ENCODE measurements around the gene PRDM5.
"Not testable (repeated sequence)": the region's sequence is repeated elsewhere in the genome, so short reads cannot be mapped to it uniquely, and the experiment has no call there.

PRDM5 gene

GRCh38 chr4:120691536-120691935 is 231.0 kb downstream of the PRDM5 start:
- DNase-seq: no peak

DNA sequence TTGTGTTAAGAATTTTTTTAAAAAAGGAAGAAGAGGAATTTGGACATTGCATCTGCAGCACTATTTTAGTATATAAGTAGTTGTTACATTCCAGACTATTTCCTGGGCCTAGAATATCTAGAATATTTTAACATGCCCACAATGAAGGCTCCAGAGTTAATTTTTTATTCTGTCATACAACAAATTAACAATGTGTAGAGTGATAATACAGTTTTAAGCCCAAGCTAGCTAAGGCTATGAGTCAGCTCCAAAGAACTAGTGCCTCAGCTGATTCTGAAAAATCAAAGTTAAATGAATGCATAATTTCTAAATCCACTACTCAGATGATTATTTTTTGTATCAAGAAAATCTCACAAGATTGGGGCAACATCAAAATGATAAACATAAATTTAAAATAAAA is 231.4 kb downstream of the PRDM5 start:
- DNase-seq: no peak

DNA sequence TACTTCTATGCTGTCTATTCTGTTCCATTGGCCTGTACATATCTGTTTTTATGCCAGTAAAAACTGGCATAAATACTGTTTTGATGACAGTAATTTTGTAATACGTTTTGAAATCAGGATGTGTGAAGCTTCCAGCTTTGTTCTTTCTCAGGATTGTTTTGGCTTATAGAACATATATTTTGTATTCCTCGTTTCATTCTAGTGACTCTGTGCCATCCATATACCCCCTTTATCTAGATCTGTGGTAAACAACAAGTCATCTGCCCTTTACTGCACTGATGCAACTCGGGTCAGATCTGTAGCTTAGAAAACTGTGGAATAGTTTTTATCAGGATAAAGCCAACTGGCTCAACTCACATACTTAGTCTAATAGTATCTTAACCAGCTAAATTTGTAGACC is 233.7 kb downstream of the PRDM5 start:
- DNase-seq: no peak

DNA sequence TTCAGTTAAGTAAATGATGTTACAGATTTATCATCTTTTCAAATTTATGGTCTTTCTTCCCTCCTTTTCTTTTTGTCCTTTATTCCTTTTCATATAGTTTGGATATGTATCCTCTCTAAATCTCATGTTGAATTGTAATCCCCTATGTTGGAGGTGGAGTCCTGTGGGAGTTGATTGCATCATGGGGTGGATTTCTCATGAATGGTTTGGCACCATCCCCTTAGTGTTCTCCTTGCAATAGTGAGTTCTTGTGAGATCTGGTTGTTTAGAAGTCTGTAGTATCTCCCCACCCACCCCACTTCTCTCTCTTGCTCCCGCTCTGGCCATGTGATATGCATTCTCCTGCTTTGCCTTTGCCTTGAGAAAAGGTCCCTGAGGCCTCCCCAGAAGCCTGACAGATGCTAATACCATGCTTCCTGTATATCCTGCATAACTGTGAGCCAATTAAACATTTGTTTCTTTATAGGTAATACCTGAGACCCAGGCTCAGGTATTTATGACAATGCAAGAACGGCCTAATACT is 236.7 kb downstream of the PRDM5 start:
- DNase-seq: no peak

- no peak for DNase-seq
Observed at GRCh38 chr4:120683897-120684540, 238.5 kb downstream of the PRDM5 start.

- no peak for DNase-seq
Observed at GRCh38 chr4:120682981-120683380, 239.5 kb downstream of the PRDM5 start.

- no peak for DNase-seq
Observed at GRCh38 chr4:120680647-120681228, 241.8 kb downstream of the PRDM5 start.

- no peak for DNase-seq
Observed at GRCh38 chr4:120673696-120674095, 248.8 kb downstream of the PRDM5 start.

GRCh38 chr4:120672558-120673147 is 249.9 kb downstream of the PRDM5 start:
- DNase-seq: no peak

GRCh38 chr4:120672076-120672475 is 250.4 kb downstream of the PRDM5 start:
- DNase-seq: no peak

- no peak for DNase-seq
Observed at GRCh38 chr4:120671538-120671937, 251.0 kb downstream of the PRDM5 start.

GRCh38 chr4:120667102-120667501 is 255.4 kb downstream of the PRDM5 start:
- no peak for DNase-seq

DNA sequence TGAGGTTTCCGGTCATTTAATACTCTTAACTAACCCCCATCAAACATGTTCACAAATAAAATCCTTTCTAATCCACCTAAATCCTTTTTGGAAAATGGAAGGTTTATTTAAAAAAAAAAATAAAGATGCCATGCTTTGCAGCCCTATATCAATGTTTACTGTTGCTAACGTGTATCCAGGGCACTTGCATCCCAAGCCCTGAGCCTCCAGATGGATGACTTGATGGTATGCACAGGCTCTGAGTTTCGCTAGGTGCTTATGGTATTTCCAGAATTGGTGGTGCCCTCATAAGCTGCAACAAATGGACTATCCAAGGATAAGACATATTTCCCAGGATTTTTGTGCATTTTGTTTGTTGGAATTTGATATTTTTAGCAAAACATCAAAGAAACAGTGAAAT is 257.7 kb downstream of the PRDM5 start:
- DNase-seq: no peak

GRCh38 chr4:120659616-120660170 is 262.8 kb downstream of the PRDM5 start:
- DNase-seq: no peak

- DNase-seq: no peak
Observed at GRCh38 chr4:120658772-120659171, 263.8 kb downstream of the PRDM5 start.

DNA sequence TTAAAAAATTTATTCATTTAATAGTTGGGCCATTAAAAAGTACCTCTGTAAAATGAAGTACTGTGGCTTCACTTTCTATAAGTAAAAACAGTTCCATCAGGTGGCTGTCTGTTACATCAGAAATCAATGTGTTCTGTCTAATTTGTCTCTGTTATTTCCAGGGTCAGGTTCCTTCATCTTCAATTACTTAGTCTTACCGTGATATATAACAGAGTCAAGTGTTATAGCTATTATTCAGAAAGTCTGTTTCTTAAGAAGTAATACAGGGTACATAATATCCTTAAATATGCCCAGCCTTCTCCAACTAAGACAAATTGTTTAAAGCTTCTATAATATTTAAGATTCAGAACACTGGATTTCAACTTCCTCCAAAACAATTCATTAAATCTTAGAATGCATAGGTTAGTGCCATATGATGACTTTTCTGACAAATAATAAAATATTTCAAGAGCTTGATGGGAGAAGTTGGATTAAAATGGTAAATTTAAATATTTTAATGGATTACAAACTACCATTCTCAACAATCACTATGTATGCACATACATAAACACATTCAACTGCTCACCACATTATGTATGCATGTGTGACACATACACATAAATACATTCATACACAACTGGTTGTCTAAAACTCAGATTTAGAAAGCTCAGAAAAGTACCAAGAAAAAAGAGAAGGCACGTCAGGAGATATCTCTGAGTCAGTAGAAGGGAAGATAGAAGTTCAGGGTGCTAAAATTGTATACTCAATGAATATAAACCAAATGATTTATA is 268.5 kb downstream of the PRDM5 start:
- no peak for DNase-seq

GRCh38 chr4:120648336-120648735 is 274.2 kb downstream of the PRDM5 start:
- not testable (repeated sequence) for DNase-seq

Measured in 8988T (cell line).